GM10266 (cell line): ENCODE data around the gene AOAH.

ENCODE experiments used
- DNase-seq: peaks from one replicate; pipeline ENCODE4 v3.0.0; 2012; ENCODE audit errors: extremely low spot score
- TF ChIP-seq, protein P1 (sequence below): IDR thresholded peaks from 2 replicates; pipeline ENCODE4 v1.5.1; 2012; ENCODE audit warnings: mild to moderate bottlenecking, low read depth; ENCODE audit not compliant: control insufficient read depth, insufficient read depth; ENCODE audit errors: missing control alignments

AOAH gene, protein sequence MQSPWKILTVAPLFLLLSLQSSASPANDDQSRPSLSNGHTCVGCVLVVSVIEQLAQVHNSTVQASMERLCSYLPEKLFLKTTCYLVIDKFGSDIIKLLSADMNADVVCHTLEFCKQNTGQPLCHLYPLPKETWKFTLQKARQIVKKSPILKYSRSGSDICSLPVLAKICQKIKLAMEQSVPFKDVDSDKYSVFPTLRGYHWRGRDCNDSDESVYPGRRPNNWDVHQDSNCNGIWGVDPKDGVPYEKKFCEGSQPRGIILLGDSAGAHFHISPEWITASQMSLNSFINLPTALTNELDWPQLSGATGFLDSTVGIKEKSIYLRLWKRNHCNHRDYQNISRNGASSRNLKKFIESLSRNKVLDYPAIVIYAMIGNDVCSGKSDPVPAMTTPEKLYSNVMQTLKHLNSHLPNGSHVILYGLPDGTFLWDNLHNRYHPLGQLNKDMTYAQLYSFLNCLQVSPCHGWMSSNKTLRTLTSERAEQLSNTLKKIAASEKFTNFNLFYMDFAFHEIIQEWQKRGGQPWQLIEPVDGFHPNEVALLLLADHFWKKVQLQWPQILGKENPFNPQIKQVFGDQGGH

DNA sequence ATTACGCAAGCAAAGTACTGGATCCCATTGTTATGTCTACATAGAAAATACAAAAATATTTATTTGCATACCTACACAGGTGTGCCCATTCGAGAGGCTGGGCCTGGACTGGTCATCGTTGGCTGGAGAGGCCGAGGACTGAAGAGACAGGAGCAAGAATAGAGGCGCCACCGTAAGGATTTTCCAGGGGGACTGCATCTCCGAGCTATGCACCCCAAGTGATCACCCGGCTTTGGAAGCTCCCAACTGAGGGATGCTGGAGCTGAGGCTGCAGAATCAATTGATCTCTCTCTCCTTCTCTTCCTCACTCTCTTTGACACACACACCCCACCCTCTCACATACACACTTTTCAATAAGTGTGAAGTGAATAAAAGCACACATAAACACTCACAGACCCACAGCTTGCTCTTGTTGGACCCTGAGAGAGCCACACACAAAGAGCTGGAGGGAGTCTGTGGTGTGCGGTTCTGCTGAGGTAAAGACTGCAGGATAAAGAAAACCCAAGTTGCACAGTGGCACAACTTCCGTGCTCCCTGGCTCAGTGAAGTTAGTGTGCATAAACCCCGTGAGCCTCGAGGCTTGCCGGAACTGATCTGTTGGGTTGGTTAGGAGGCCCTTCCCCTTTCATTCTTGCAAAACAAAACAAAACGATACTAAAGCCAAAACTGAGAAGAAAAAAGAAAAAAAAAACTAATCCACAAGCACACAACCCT is at the start of gene AOAH:
Gene AOAH (minus strand): TSS at position 544 of the 714 bp plus-strand sequence. CDS start 346 bp downstream, at position 198.
- TF ChIP-seq, protein P1, sequence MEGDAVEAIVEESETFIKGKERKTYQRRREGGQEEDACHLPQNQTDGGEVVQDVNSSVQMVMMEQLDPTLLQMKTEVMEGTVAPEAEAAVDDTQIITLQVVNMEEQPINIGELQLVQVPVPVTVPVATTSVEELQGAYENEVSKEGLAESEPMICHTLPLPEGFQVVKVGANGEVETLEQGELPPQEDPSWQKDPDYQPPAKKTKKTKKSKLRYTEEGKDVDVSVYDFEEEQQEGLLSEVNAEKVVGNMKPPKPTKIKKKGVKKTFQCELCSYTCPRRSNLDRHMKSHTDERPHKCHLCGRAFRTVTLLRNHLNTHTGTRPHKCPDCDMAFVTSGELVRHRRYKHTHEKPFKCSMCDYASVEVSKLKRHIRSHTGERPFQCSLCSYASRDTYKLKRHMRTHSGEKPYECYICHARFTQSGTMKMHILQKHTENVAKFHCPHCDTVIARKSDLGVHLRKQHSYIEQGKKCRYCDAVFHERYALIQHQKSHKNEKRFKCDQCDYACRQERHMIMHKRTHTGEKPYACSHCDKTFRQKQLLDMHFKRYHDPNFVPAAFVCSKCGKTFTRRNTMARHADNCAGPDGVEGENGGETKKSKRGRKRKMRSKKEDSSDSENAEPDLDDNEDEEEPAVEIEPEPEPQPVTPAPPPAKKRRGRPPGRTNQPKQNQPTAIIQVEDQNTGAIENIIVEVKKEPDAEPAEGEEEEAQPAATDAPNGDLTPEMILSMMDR: no peak
- DNase-seq: peak; percentile 39

DNA sequence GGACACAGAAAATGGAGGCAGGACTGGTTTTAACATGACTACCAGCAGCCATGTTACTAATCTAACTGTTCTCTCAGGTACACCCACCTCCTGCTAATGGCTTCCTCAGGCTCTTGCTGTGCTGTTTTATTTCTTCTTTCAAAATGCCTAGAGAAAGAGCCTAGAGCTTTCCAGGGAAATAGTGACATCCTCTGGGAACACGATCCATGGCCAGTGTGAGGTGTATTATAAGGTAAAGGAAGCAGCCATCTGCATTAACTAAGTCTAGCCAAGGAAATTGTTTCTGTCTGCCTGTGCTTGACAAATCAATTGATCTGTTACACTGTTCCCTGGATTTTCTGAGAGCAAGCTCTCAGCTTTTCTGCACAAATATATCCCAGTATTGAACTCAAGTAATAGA is 42.2 kb upstream of the AOAH start:
- DNase-seq: no peak
- TF ChIP-seq, protein P1: no peak

DNA sequence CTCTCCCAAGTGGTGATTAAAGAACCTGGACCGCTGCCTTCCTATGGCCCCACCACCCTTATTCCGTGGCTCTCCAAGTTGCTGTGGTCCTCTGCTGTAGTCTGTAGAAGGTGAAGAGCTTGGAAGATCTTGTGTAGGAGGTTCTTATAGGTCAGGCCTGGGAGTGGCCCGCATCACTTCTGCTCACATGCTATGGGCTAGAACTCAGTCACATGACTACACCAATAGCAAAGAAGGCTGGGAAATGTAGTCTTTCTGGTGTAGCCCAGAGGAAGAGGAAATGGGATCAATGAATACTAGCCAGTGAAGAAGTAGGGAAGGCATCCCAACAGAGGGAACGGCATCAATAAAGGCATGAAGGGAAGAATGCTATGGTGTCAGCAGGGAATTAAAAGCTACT is 41.3 kb upstream of the AOAH start:
- TF ChIP-seq, protein P1: no peak
- no peak for DNase-seq

DNA sequence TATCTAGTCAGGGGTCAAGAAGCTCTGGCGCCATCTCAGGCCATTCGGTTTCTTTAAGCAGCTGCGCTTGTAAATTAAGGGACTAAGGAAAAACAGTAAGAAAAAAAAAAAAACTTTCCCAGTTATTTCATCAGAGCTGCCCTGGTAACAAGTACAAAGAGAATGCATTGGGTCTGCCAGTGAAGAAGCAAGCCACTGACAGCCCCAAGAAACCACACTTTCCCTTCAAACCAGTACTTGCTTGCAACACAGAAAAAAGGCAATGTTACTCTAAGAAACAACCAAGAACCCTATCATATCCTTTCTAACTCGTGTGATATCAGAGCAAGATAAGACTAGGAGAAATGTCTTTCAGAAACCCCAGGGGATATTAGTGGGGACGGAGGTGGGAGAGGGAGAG is 40.6 kb upstream of the AOAH start:
- DNase-seq: no peak
- TF ChIP-seq, protein P1: no peak

DNA sequence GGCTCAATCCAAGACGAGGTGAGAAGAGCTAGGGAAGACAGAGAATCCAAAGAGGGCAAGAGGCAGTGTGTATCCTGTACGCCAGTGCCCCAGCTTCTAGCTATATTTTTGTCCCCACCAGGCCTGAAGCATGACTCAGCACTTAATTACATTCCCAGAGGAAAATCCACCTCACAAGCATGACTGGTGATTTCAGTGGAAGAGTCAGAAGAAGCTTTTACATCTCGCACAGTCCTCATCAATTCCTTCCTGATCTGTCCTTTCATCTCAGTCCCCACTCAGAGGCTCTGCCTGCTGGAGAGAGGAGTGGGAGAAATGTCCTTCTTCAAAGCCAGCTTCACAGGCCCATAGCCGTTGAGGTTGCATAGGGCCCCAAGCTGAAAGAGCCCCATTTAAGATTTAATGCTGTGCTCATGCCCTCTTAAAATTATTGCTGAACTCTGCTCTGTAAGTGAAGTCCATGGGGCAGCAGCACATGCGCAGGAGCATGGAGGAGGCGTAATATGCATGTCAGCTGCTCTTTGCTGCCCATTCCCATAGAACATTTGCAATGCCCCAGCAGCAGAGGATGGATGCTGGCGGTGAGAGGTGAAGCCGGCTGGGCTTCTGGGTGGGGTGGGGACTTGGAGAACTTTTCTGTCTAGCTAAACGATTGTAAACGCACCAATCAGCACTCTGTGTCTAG is 39.0 kb upstream of the AOAH start:
- TF ChIP-seq, protein P1: no peak
- no peak for DNase-seq

DNA sequence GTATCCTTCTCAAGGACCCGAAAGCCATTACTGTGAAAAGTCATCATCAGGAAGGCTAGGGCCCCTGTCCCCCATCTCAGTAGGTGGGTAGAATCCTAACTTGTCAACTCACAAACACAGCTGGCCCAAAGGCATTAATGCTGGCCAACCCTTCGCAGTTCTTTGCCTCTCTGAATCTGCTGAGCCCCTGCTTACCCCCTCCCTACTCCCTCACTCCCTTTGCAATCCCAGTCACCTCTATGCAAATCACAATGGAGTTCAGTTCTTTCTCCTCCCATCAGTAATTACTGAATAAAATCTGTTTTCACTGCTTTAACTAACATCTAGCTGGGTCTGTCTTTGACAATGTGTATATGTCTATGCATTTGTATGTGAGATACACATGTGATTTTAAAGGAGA is 38.1 kb upstream of the AOAH start:
- DNase-seq: no peak
- TF ChIP-seq, protein P1: no peak
